Measurements from ENCODE around the gene ZFYVE21.

DNA sequence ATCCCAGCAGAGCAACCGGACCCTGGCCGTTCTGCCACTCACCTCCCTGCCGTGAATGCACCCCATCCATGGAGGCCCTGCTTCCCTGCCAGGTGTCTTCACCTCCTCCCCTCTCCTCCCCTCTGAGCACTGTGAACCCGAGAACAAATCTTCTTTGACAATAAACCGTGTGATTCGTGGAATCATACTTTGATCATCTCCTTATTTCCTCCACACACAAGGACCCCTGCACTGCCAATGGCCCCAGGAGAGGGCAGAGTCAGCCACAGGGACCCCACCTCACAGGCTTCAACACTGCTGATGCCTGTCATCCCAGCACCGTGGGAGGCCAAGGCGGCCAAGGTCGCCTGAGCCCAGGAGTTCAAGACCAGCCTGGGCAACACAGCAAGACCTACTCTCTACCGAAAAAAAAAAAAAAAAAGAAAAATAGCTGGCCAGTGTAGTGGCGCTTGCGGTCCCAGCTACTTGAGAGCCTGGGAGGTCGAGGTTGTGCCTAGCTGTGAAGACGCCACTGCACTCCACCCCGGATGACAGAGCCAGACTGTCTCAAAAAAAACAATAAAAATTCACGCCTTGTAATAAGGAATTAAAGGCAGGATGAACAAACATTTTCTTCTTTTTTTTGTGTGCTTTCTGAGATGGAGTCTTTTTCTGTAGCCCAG, 1.4 kb upstream of the ZFYVE21 start:
- TF ChIP-seq SP1 (IDR thresholded peaks at IDR 0.05) (no peak), RAD21 (IDR thresholded peaks at IDR 0.05) (no peak), TAF1 (conservative IDR thresholded peaks at IDR 0.05) (no peak)
- TF ChIP-seq, protein P1, sequence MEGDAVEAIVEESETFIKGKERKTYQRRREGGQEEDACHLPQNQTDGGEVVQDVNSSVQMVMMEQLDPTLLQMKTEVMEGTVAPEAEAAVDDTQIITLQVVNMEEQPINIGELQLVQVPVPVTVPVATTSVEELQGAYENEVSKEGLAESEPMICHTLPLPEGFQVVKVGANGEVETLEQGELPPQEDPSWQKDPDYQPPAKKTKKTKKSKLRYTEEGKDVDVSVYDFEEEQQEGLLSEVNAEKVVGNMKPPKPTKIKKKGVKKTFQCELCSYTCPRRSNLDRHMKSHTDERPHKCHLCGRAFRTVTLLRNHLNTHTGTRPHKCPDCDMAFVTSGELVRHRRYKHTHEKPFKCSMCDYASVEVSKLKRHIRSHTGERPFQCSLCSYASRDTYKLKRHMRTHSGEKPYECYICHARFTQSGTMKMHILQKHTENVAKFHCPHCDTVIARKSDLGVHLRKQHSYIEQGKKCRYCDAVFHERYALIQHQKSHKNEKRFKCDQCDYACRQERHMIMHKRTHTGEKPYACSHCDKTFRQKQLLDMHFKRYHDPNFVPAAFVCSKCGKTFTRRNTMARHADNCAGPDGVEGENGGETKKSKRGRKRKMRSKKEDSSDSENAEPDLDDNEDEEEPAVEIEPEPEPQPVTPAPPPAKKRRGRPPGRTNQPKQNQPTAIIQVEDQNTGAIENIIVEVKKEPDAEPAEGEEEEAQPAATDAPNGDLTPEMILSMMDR (IDR thresholded peaks at IDR 0.05; ENCODE audit: low read depth, low read length, missing input control), result no peak
- TF ChIP-seq, protein P2, sequence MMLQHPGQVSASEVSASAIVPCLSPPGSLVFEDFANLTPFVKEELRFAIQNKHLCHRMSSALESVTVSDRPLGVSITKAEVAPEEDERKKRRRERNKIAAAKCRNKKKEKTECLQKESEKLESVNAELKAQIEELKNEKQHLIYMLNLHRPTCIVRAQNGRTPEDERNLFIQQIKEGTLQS (IDR thresholded peaks at IDR 0.05), result no peak
- TF ChIP-seq, protein P3, sequence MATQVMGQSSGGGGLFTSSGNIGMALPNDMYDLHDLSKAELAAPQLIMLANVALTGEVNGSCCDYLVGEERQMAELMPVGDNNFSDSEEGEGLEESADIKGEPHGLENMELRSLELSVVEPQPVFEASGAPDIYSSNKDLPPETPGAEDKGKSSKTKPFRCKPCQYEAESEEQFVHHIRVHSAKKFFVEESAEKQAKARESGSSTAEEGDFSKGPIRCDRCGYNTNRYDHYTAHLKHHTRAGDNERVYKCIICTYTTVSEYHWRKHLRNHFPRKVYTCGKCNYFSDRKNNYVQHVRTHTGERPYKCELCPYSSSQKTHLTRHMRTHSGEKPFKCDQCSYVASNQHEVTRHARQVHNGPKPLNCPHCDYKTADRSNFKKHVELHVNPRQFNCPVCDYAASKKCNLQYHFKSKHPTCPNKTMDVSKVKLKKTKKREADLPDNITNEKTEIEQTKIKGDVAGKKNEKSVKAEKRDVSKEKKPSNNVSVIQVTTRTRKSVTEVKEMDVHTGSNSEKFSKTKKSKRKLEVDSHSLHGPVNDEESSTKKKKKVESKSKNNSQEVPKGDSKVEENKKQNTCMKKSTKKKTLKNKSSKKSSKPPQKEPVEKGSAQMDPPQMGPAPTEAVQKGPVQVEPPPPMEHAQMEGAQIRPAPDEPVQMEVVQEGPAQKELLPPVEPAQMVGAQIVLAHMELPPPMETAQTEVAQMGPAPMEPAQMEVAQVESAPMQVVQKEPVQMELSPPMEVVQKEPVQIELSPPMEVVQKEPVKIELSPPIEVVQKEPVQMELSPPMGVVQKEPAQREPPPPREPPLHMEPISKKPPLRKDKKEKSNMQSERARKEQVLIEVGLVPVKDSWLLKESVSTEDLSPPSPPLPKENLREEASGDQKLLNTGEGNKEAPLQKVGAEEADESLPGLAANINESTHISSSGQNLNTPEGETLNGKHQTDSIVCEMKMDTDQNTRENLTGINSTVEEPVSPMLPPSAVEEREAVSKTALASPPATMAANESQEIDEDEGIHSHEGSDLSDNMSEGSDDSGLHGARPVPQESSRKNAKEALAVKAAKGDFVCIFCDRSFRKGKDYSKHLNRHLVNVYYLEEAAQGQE (IDR thresholded peaks at IDR 0.05), result no peak
- TF ChIP-seq, protein P4, sequence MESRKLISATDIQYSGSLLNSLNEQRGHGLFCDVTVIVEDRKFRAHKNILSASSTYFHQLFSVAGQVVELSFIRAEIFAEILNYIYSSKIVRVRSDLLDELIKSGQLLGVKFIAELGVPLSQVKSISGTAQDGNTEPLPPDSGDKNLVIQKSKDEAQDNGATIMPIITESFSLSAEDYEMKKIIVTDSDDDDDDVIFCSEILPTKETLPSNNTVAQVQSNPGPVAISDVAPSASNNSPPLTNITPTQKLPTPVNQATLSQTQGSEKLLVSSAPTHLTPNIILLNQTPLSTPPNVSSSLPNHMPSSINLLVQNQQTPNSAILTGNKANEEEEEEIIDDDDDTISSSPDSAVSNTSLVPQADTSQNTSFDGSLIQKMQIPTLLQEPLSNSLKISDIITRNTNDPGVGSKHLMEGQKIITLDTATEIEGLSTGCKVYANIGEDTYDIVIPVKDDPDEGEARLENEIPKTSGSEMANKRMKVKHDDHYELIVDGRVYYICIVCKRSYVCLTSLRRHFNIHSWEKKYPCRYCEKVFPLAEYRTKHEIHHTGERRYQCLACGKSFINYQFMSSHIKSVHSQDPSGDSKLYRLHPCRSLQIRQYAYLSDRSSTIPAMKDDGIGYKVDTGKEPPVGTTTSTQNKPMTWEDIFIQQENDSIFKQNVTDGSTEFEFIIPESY (IDR thresholded peaks at IDR 0.05), result no peak

All from liver (tissue), 3 donors.